GM19438 (cell line): ENCODE data around the gene PCDHGB6.
A peak's percentile ranks its signal among the peaks of the same experiment; 100 is the strongest.
"Not testable (repeated sequence)": the region's sequence is repeated elsewhere in the genome, so short reads cannot be mapped to it uniquely, and the experiment has no call there.

Experiments
- ATAC-seq: cut with Tn5 transposase; IDR thresholded peaks from one replicate; pipeline ENCODE4 v1.9.1; 2021; ENCODE audit warnings: low read depth; ENCODE audit not compliant: unreplicated experiment

Gene PCDHGB6

GRCh38 chr5:141387557-141388311, 20.1 kb upstream of the PCDHGB6 start, which contains the start of gene PCDHGB4:
Gene PCDHGB4, plus strand, starts transcription at chr5:141387698. Its CDS starts 187 bp downstream, at chr5:141387885.
- ATAC-seq, result peak; percentile 89

GRCh38 chr5:141388661-141389060, 19.2 kb upstream of the PCDHGB6 start:
- ATAC-seq, result no peak

- no peak for ATAC-seq
Measured at GRCh38 chr5:141389153-141390042, 18.4 kb upstream of the PCDHGB6 start.

- ATAC-seq, result no peak
Measured at GRCh38 chr5:141392429-141393198, 15.2 kb upstream of the PCDHGB6 start, which contains the start of gene PCDHGA8. Gene PCDHGA8, plus strand, starts transcription at chr5:141392633. Its CDS starts 181 bp downstream, at chr5:141392814.

- no peak for ATAC-seq
Measured at GRCh38 chr5:141393267-141393666, 14.6 kb upstream of the PCDHGB6 start.

GRCh38 chr5:141394401-141395187, 13.2 kb upstream of the PCDHGB6 start:
- ATAC-seq, result not testable (repeated sequence)

GRCh38 chr5:141397756-141398551, 9.9 kb upstream of the PCDHGB6 start, which contains the start of gene PCDHGB5:
Gene PCDHGB5, plus strand, starts transcription at chr5:141397947. Its CDS starts 181 bp downstream, at chr5:141398128.
- ATAC-seq, result peak; percentile 97

GRCh38 chr5:141398608-141399007, 9.2 kb upstream of the PCDHGB6 start:
- ATAC-seq, result no peak

GRCh38 chr5:141399555-141400258, 8.1 kb upstream of the PCDHGB6 start:
- ATAC-seq, result no peak

GRCh38 chr5:141402553-141403243, 5.1 kb upstream of the PCDHGB6 start, which contains the start of gene PCDHGA9:
Gene PCDHGA9, plus strand, starts transcription at chr5:141402778. Its CDS starts 175 bp downstream, at chr5:141402953.
- no peak for ATAC-seq

GRCh38 chr5:141403387-141403786, 4.4 kb upstream of the PCDHGB6 start:
- ATAC-seq, result no peak

GRCh38 chr5:141409598-141410306, 1.9 kb downstream of the PCDHGB6 start:
- no peak for ATAC-seq

GRCh38 chr5:141411575-141411974, 3.8 kb downstream of the PCDHGB6 start:
- ATAC-seq, result no peak

- peak; percentile 76 for ATAC-seq
Measured at GRCh38 chr5:141412854-141413539, 5.2 kb downstream of the PCDHGB6 start, which contains the start of gene PCDHGA10. Gene PCDHGA10, plus strand, starts transcription at chr5:141412987. Its CDS starts 189 bp downstream, at chr5:141413176.

- peak; percentile 39 for ATAC-seq
Measured at GRCh38 chr5:141413540-141414069, 5.8 kb downstream of the PCDHGB6 start.
